ENCODE measurements around the gene MB21D2. TPM values are rescaled to one million over a fixed set of nuclear protein-coding genes. Genes with fewer than 3 reads are reported as not detected.

MB21D2 gene
- total RNA-seq, 1 experiment from 2014 or later = 2.8 TPM

DNA sequence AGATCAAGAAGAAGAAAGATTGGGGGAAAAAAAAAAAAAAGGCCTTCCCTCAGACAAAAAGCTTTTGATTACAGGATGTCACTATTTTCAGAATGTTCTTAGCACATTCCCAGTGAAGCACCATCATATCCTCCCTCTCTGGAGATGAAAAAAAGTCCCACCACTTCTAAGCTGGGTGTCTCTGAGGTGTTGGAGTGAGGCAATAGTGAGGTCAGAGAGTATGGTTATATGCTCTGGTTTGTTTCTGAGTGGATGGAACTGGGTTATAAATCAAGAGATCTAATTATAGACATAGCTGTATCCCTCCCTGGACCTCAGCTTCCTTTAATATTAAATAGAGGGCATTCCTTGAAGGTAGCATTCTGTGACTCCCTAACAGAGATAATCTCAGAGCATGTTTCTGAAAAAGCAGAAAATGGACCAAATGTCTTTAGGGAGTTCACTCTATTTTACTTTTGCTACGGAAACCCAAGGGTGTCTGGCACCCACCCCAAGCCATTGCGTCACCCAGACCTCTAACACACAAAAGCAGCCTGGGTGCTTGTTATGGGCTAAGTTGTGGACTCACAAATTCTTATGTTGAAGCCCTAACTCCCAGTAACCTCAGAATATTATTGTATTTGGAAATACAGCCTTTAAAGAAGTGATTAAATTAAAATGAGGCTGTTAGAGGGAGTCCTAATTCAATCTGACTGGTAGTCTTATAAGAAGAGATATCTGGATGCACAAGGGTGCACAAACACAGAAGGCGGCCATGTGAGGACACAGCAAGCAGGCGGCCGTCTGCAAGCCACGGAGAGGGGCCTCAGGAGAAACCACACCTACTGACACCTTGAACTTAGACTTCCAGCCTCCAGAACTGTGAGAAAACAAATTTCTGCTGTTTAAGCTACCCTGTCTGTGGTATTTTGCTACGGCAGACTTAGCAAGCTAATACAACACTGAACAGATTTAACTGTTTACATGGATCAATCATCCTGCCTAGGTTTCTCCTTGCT, 81.5 kb downstream of the MB21D2 start:
- ChIA-PET POLR2A (no interaction called here), RAD21 (ENCODE audit: low non-redundant PET in 1 of 2, low total read pairs in 2 of 2, uncharacterized antibody in 2 of 2, unreplicated experiment in 2 of 2) (no interaction called here), CTCF (no interaction called here)
- H3K9me3 ChIP-seq (ENCODE audit: control insufficient read depth in 1 of 2, insufficient read depth in 1 of 2, low read depth in 1 of 2, low read length in 2 of 2) = no peaks in the 10 kb centered on the region
- DNase-seq (ENCODE audit: low read depth, low spot score) = no peak
- no peak overlapping the region for H3K4me3 ChIP-seq (replicated peaks in 1 of 2; ENCODE audit: low read depth in 1 of 2, low read length in 2 of 2)
- BruUV-seq (replicated peaks) = no TSS peak
- no peaks in the 10 kb centered on the region for H3K27me3 ChIP-seq (ENCODE audit: insufficient read depth, low read length)
- no peaks in the 10 kb centered on the region for H3K9me2 ChIP-seq (ENCODE audit: insufficient read depth)
- no peak overlapping the region for H3K27ac ChIP-seq (ENCODE audit: low read depth, low read length)
- H3K4me2 ChIP-seq (ENCODE audit: low read length) = no peak overlapping the region
- H4K20me1 ChIP-seq (ENCODE audit: insufficient read depth) = no peaks in the 10 kb centered on the region
- H3K36me3 ChIP-seq (ENCODE audit: control insufficient read depth in 1 of 2, insufficient read depth in 2 of 2, low read length in 2 of 2) = no peaks in the 10 kb centered on the region
- TF ChIP-seq EGR1 (IDR thresholded peaks at IDR 0.05; ENCODE audit: low read depth) = no peak
- TF ChIP-seq TCF7L2 (IDR thresholded peaks at IDR 0.05; ENCODE audit: borderline replicate concordance, extremely low read depth, insufficient read depth, insufficient read length) = no peak
- no peak for TF ChIP-seq EZH2phosphoT487 (IDR thresholded peaks at IDR 0.05; ENCODE audit: borderline replicate concordance)
- no peak for TF ChIP-seq RAD21 (IDR thresholded peaks at IDR 0.05; ENCODE audit: low read depth)
- no peak for TF ChIP-seq ELF1 (IDR thresholded peaks at IDR 0.05; ENCODE audit: borderline replicate concordance, low read depth)
- TF ChIP-seq ZBTB33 (IDR thresholded peaks at IDR 0.05; ENCODE audit: extremely low read depth, insufficient replicate concordance, low read length) = no peak
- TF ChIP-seq FOSL1 (IDR thresholded peaks at IDR 0.05; ENCODE audit: low read depth) = no peak
- peaks cover 0 to 3% of the 10 kb centered on the region in 2 experiments; a peak in 1 of 4 replicates for H3K4me1 ChIP-seq (ENCODE audit: control insufficient read depth in 1 of 2, insufficient read depth in 2 of 2, low read length in 2 of 2)
- ATAC-seq = no peak
- no peak overlapping the region for H3K9ac ChIP-seq (ENCODE audit: low read length)
- H2AFZ ChIP-seq (ENCODE audit: low read depth, low read length, poor library complexity, severe bottlenecking) = no peak overlapping the region
- H3K79me2 ChIP-seq (ENCODE audit: insufficient read depth, low read length) = no peaks in the 10 kb centered on the region
- intact Hi-C loops (cut with micrococcal nuclease) = no loop called here

All from HCT116 (cell line).